Measurements from ENCODE around the gene ATXN7L3B.

DNA sequence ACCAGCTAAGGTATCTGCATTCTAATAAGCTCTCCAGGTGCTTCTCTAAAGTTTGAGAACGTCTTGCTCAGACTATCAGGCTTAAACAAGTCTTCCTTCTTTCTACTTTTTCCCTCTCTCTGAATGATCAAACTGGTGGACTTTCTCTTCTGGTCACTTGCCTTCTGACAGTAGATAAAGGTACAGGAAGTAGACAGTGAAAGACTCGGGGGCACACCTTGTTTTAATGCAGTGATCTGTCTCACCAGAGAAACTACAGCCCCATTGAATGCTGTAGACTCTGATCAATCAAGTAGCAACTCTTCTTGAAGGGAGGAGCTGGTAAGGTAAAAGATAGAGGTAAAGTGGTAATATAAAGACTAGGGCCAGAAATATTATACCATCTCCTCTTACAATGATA lies 48.1 kb upstream of the ATXN7L3B start:
- TF ChIP-seq POLR2A (IDR thresholded peaks at IDR 0.05): no peak
- TF ChIP-seq, protein P1, sequence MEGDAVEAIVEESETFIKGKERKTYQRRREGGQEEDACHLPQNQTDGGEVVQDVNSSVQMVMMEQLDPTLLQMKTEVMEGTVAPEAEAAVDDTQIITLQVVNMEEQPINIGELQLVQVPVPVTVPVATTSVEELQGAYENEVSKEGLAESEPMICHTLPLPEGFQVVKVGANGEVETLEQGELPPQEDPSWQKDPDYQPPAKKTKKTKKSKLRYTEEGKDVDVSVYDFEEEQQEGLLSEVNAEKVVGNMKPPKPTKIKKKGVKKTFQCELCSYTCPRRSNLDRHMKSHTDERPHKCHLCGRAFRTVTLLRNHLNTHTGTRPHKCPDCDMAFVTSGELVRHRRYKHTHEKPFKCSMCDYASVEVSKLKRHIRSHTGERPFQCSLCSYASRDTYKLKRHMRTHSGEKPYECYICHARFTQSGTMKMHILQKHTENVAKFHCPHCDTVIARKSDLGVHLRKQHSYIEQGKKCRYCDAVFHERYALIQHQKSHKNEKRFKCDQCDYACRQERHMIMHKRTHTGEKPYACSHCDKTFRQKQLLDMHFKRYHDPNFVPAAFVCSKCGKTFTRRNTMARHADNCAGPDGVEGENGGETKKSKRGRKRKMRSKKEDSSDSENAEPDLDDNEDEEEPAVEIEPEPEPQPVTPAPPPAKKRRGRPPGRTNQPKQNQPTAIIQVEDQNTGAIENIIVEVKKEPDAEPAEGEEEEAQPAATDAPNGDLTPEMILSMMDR (IDR thresholded peaks at IDR 0.05): no peak

Data from adrenal gland (tissue), 5 donors.